ENCODE data around the gene UBL3.

DNA sequence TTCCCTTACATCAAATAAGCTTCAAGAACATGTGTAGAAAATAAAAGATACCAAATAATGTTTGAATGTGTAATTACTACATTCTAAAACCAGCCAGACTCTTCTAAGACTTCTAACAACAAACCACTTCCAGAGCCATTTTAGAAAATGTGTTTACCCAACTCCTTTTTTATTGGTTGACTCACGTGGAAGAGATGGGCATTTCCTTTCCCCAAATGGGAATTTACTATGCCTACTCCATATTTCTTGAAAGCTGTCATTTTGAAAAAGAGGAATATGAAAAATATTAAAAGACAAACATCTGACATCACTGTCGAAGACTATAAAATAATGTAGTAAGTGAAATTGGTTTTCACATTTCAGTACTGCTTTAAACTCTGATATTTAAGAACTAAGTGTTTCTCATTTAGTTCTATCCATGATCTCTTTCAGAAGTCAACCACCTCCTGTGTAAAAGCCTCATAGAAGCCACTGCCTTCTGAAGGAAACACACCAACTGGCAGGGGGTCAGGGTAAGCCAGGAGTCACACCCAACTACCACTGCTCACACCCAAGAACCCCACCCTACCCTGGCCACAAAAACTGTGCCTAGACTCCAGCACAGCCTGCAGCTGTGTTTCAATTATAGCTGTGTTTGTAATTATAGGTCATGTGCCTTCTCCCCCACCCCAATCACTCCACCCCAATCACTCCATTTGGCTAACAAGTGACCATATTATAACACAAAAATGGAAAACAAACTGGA is 86.8 kb downstream of the UBL3 start:
- TF ChIP-seq CTCF (IDR thresholded peaks at IDR 0.05) (no peak), RAD21 (IDR thresholded peaks at IDR 0.05; ENCODE audit: low read length) (no peak)

All from SK-N-SH (cell line).